GOT3 (cell line): ENCODE results near the gene PPP1R13L.

Experiments used
- DNase-seq: peaks from one replicate; lab custom pipeline; 2025; ENCODE audit warnings: mixed read lengths; lab: John Stamatoyannopoulos, UW

PPP1R13L gene

GRCh38 chr19:45368127-45368526, 36.7 kb downstream of the PPP1R13L start:
- DNase-seq: no peak

- no peak for DNase-seq
Observed at GRCh38 chr19:45364696-45365095, 40.2 kb downstream of the PPP1R13L start.

GRCh38 chr19:45363861-45364459, 40.9 kb downstream of the PPP1R13L start:
- no peak for DNase-seq

- DNase-seq: no peak
Observed at GRCh38 chr19:45362291-45362690, 42.6 kb downstream of the PPP1R13L start.

GRCh38 chr19:45361608-45362007, 43.3 kb downstream of the PPP1R13L start:
- DNase-seq: no peak

GRCh38 chr19:45358213-45358792, 46.6 kb downstream of the PPP1R13L start:
- no peak for DNase-seq

- no peak for DNase-seq
Observed at GRCh38 chr19:45357445-45357783, 47.5 kb downstream of the PPP1R13L start.

- DNase-seq: no peak
Observed at GRCh38 chr19:45356760-45357444, 48.0 kb downstream of the PPP1R13L start.

GRCh38 chr19:45355910-45356309, 49.0 kb downstream of the PPP1R13L start:
- DNase-seq: no peak

GRCh38 chr19:45355402-45355801, 49.5 kb downstream of the PPP1R13L start:
- DNase-seq: no peak

GRCh38 chr19:45354241-45354842, 50.5 kb downstream of the PPP1R13L start:
- no peak for DNase-seq

- no peak for DNase-seq
Observed at GRCh38 chr19:45352914-45353796, 51.7 kb downstream of the PPP1R13L start.

- no peak for DNase-seq
Observed at GRCh38 chr19:45352471-45352870, 52.4 kb downstream of the PPP1R13L start.

GRCh38 chr19:45352062-45352461, 52.8 kb downstream of the PPP1R13L start:
- no peak for DNase-seq

GRCh38 chr19:45351401-45351952, 53.4 kb downstream of the PPP1R13L start:
- no peak for DNase-seq

GRCh38 chr19:45350477-45351058, 54.3 kb downstream of the PPP1R13L start:
- DNase-seq: no peak

- no peak for DNase-seq
Observed at GRCh38 chr19:45349430-45349941, 55.4 kb downstream of the PPP1R13L start.

- DNase-seq: no peak
Observed at GRCh38 chr19:45349126-45349415, 55.8 kb downstream of the PPP1R13L start.

GRCh38 chr19:45348367-45349125, 56.3 kb downstream of the PPP1R13L start:
- no peak for DNase-seq

- no peak for DNase-seq
Observed at GRCh38 chr19:45347570-45348366, 57.1 kb downstream of the PPP1R13L start.
